Melanocyte of skin (primary cell): ENCODE results near the gene ARHGAP25. TPM values are rescaled to one million over a fixed set of nuclear protein-coding genes. Genes with fewer than 3 reads are reported as not detected.

Source experiments
- total RNA-seq, 2 donors: library from RNA; depleted of rRNA; stranded (reverse); fragments of >200 nt; gene quantifications; 2 replicates each; pipeline ENCODE4 v1.2.3, GENCODE V29; 2012

Gene ARHGAP25
- total RNA-seq = under 1 TPM; 0.34 to 0.67 TPM

GRCh38 chr2:68734688-68735525 is at the start of gene ARHGAP25:
Gene ARHGAP25 (plus strand): TSS chr2:68734811. CDS start chr2:68735200, 389 bp downstream.

DNA sequence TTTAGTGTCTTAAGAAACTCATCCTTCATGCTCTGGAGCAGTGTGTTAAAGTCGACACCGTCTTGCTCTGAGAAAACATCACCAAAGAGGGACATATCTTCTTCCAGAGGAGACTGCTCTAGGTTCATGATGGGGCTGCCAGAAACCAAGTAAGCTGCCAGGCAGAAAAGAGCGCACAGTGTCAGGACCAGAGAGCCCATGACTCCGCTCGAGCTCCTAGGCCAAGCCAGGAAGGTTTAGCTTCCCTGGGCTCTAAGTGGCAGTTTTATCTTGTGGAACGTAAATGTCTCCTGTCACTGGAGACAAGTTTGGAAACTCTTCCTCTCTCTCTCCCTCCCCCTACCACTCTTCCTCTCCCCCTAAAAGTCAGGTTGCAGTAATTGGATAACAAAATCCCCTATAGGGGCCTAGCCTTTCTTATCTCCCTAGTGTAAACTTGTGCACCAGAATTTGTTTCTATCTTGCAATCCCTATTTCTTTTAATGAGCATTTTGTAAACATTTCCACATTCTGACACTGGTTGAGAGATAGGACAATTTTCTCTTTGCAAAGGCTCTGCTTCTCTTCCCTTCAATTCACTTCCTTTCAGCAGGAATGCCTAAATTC is 136.7 kb downstream of the ARHGAP25 start, which contains the start of gene BMP10:
Gene BMP10, minus strand, starts transcription at position 239 of the 606 bp plus-strand sequence. Its CDS starts 39 bp downstream, at position 200.

Other genes starting within 250 kb of the ARHGAP25 start
- under 1 TPM in 1 of 2 donors, not detected in 1; under 0.01 TPM for gene PROKR1, start 91.2 kb upstream of the ARHGAP25 start, total RNA-seq
- gene BMP10, start 136.6 kb downstream of the ARHGAP25 start, total RNA-seq = not detected
- not detected for gene GKN2, start 218.1 kb downstream of the ARHGAP25 start, total RNA-seq
- gene GKN1, start 239.8 kb downstream of the ARHGAP25 start, total RNA-seq = not detected